Gastroesophageal sphincter (tissue), 4 donors: Measurements from ENCODE around the gene MYO7A. TPM values are rescaled to one million over a fixed set of nuclear protein-coding genes. Genes with fewer than 3 reads are reported as not detected.

Source experiments
- ATAC-seq: fragments of 150-250 bp; one replicate; pipeline ENCODE4 v1.9.1; 2016; ENCODE audit warnings: mild to moderate bottlenecking, moderate library complexity
- H3K27ac ChIP-seq, 4 donors: fragments of 200-600 bp; sonication (generic) in 3 of 4; 1 replicate in 3 of 4; 2 replicates in 1 of 4; pipeline ENCODE4 v1.5.1; 2016 to 2019
- H3K27me3 ChIP-seq: fragments of 200-600 bp; sonication (generic); one replicate; pipeline ENCODE4 v1.5.1; 2019
- H3K36me3 ChIP-seq, 2 donors: fragments of 200-600 bp; sonication (generic); one replicate each; pipeline ENCODE4 v1.5.1; 2019; ENCODE audit warnings: control low read depth in 1 of 2
- H3K4me1 ChIP-seq, 3 donors: fragments of 200-600 bp; sonication (generic); 1 replicate in 2 of 3; 2 replicates in 1 of 3; pipeline ENCODE4 v1.5.1; 2016 to 2019; ENCODE audit warnings: control low read depth in 2 of 3
- H3K4me3 ChIP-seq, 2 donors: fragments of 200-600 bp; sonication (generic); one replicate each; pipeline ENCODE4 v1.5.1; 2019; ENCODE audit warnings: mild to moderate bottlenecking in 1 of 2, moderate library complexity in 1 of 2
- H3K9me3 ChIP-seq, 3 donors: fragments of 200-600 bp; sonication (generic); one replicate each; pipeline ENCODE4 v1.5.1; 2017 to 2019; ENCODE audit warnings: control low read depth in 2 of 3
- EP300 ChIP-seq: sonication (generic); formaldehyde crosslinking; IDR thresholded peaks from one replicate; pipeline ENCODE4 v1.6.1; 2017; ENCODE audit warnings: antibody characterized with exemption, mild to moderate bottlenecking
- POLR2A ChIP-seq, 2 donors: fragments of 450-650 bp; IDR thresholded peaks; one replicate each; pipeline ENCODE4 v1.6.1; 2017; ENCODE audit warnings: antibody characterized with exemption in 2 of 2, mild to moderate bottlenecking in 2 of 2, moderate library complexity in 1 of 2
- POLR2AphosphoS5 ChIP-seq: sonication (generic); formaldehyde crosslinking; IDR thresholded peaks from one replicate; pipeline ENCODE4 v1.6.1; 2017; ENCODE audit warnings: antibody characterized with exemption
- WGBS, 2 donors: methylation state at CpG; one replicate each; pipeline ENCODE4 v1.1.5; 2018; ENCODE audit warnings: low coverage in 1 of 2; 5-methylcytosine and 5-hydroxymethylcytosine counted together
- total RNA-seq, 4 donors: library from RNA; depleted of rRNA; stranded (reverse); fragments of >200 nt; gene quantifications; one replicate each; pipeline ENCODE4 v1.1.0, GENCODE V29; 2016
- TF ChIP-seq, protein P1 (sequence below), 4 experiments: fragments of 200-600 bp in 2 of 4; fragments of 450-650 bp in 2 of 4; sonication (generic) in 1 of 4; IDR thresholded peaks; one replicate each; pipeline ENCODE4 v1.5.1; 2017 to 2019; ENCODE audit warnings: antibody characterized with exemption in 4 of 4, mild to moderate bottlenecking in 2 of 4, moderate library complexity in 2 of 4

Gene MYO7A
- total RNA-seq, 4 donors from 2014 or later, result 4.0 to 11.8 (median 8.7) TPM

- no peaks in the 10 kb centered on the region for H3K4me1 ChIP-seq
- 13 to 33% methylated on average over 2 to 3 of the region's 7 CpGs for whole genome bisulfite sequencing, 2 donors
- H3K9me3 ChIP-seq, result no peaks in the 10 kb centered on the region
- ATAC-seq, result peak; percentile 72
- TF ChIP-seq POLR2A (IDR thresholded peaks at IDR 0.05), result no peak
- TF ChIP-seq, protein P1, sequence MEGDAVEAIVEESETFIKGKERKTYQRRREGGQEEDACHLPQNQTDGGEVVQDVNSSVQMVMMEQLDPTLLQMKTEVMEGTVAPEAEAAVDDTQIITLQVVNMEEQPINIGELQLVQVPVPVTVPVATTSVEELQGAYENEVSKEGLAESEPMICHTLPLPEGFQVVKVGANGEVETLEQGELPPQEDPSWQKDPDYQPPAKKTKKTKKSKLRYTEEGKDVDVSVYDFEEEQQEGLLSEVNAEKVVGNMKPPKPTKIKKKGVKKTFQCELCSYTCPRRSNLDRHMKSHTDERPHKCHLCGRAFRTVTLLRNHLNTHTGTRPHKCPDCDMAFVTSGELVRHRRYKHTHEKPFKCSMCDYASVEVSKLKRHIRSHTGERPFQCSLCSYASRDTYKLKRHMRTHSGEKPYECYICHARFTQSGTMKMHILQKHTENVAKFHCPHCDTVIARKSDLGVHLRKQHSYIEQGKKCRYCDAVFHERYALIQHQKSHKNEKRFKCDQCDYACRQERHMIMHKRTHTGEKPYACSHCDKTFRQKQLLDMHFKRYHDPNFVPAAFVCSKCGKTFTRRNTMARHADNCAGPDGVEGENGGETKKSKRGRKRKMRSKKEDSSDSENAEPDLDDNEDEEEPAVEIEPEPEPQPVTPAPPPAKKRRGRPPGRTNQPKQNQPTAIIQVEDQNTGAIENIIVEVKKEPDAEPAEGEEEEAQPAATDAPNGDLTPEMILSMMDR (IDR thresholded peaks at IDR 0.05), result peak in 3 of 4 experiments; percentile 82 to 84 (median 83)
- H3K4me3 ChIP-seq, result no peak overlapping the region
- H3K27ac ChIP-seq, result no peak overlapping the region
- peaks cover 10% of the 10 kb centered on the region for H3K27me3 ChIP-seq
- peaks cover 0 to 5% of the 10 kb centered on the region in 2 donors for H3K36me3 ChIP-seq
Measured at GRCh38 chr11:77187776-77188632, 60.0 kb downstream of the MYO7A start.

GRCh38 chr11:77188633-77189491, 60.8 kb downstream of the MYO7A start:
- ATAC-seq, result no peak
- TF ChIP-seq, protein P1 (IDR thresholded peaks at IDR 0.05), result no peak
- TF ChIP-seq POLR2AphosphoS5, result no peak
- no peak for TF ChIP-seq POLR2A (IDR thresholded peaks at IDR 0.05)
- no peak for TF ChIP-seq EP300
- 82 to 100% methylated on average over 2 of the region's 18 CpGs for WGBS, 2 donors

GRCh38 chr11:77189588-77190210, 61.7 kb downstream of the MYO7A start:
- WGBS, 2 donors, result 96% methylated on average over 4 of the region's 28 CpGs; no CpG with 5 or more reads in 1 of the 2 donors
- no peak for ATAC-seq
- H3K27ac ChIP-seq, result no peak overlapping the region
- no peak overlapping the region for H3K4me3 ChIP-seq
- no peaks in the 10 kb centered on the region for H3K9me3 ChIP-seq
- H3K36me3 ChIP-seq, result peaks cover 0 to 9% of the 10 kb centered on the region in 2 donors
- no peaks in the 10 kb centered on the region for H3K4me1 ChIP-seq
- TF ChIP-seq POLR2AphosphoS5 (no peak), POLR2A (IDR thresholded peaks at IDR 0.05) (no peak), EP300 (no peak)
- TF ChIP-seq, protein P1 (IDR thresholded peaks at IDR 0.05), result no peak
- H3K27me3 ChIP-seq, result peaks cover 14% of the 10 kb centered on the region

More at GRCh38 chr11:77188633-77189491, 60.8 kb downstream of the MYO7A start:
- Histone ChIP-seq H3K9me3 (no peaks in the 10 kb centered on the region), H3K27ac (no peak overlapping the region), H3K4me3 (no peak overlapping the region), H3K36me3 (peaks cover 0 to 5% of the 10 kb centered on the region in 2 donors), H3K27me3 (peaks cover 10% of the 10 kb centered on the region), H3K4me1 (no peaks in the 10 kb centered on the region)

DNA sequence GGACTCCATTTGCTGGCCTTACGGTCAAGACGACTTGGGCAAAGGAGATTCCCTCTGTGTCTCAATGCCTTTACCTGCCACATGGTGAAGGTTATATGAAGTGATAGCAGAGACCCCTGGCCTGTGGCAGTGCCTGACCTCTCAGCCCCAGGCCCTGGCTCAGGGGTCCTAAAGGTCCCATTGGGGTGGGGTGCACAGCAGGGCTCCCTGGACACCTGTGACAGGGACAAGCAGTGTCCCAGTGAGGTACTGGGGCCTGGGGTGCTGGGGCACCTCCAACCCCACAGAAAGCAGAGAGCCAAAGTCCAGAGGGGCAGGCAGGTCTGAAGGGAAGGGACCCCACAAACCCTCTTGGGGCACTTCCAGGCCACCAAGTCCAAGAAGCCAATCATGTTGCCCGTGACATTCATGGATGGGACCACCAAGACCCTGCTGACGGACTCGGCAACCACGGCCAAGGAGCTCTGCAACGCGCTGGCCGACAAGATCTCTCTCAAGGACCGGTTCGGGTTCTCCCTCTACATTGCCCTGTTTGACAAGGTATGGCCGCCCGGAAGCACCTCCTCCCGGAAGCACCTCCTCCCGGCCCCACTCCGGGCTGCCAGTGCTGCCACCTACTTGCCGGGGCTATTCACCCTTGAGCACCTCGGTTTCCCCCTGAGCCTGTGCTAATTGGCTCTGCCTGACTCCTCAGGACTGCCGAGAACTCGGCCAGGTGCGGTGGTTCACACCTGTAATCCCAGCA, 62.5 kb downstream of the MYO7A start:
- TF ChIP-seq, protein P1 (IDR thresholded peaks at IDR 0.05), result no peak
- no peak for TF ChIP-seq POLR2A (IDR thresholded peaks at IDR 0.05)
- TF ChIP-seq POLR2AphosphoS5, result no peak
- TF ChIP-seq EP300, result no peak
- ATAC-seq, result no peak

More for the DNA sequence above, 62.5 kb downstream of the MYO7A start:
- Histone ChIP-seq H3K27ac (no peak overlapping the region), H3K4me1 (no peaks in the 10 kb centered on the region), H3K36me3 (peaks cover 0 to 9% of the 10 kb centered on the region in 2 donors), H3K27me3 (peaks cover 14% of the 10 kb centered on the region), H3K4me3 (no peak overlapping the region), H3K9me3 (no peaks in the 10 kb centered on the region)
- 60% methylated on average over 6 of the region's 21 CpGs; no CpG with 5 or more reads in 1 of the 2 donors for WGBS, 2 donors
